Heart left ventricle (tissue), 16 donors: ENCODE results near the gene ZNF79. TPM values are rescaled to one million over a fixed set of nuclear protein-coding genes. Genes with fewer than 3 reads are reported as not detected.

Source experiments
- ATAC-seq, 4 donors: fragments of 200-7000 bp; cut with Tn5 transposase; one replicate each; pipeline ENCODE4 v1.9.1; 2020 to 2022; ENCODE audit warnings: moderate library complexity in 4 of 4, mild to moderate bottlenecking in 3 of 4, moderate number of reproducible peaks in 1 of 4
- DNase-seq, 5 donors: peaks; one replicate each; pipeline ENCODE4 v3.0.0-alpha.2; 2020
- H3K27ac ChIP-seq, 12 donors: fragments of 200-600 bp; sonication (generic) in 4 of 12; one replicate each; pipeline versions ENCODE4 v1.5.0 to v1.8.0; 2016 to 2022; ENCODE audit warnings: mild to moderate bottlenecking in 2 of 12
- H3K27me3 ChIP-seq, 9 donors: fragments of 200-600 bp; sonication (generic) in 2 of 9; one replicate each; pipeline versions ENCODE4 v1.5.1 to v1.8.0; 2016 to 2022; ENCODE audit warnings: mild to moderate bottlenecking in 3 of 9
- H3K36me3 ChIP-seq, 9 donors: fragments of 200-600 bp; sonication (generic) in 2 of 9; one replicate each; pipeline versions ENCODE4 v1.5.0 to v1.8.0; 2018 to 2022; ENCODE audit warnings: mild to moderate bottlenecking in 2 of 9
- H3K4me1 ChIP-seq, 12 donors: fragments of 200-600 bp; sonication (generic) in 4 of 12; one replicate each; pipeline versions ENCODE4 v1.5.0 to v1.8.0; 2016 to 2022; ENCODE audit warnings: mild to moderate bottlenecking in 3 of 12
- H3K4me3 ChIP-seq, 12 donors: fragments of 200-600 bp; sonication (generic) in 4 of 12; one replicate each; pipeline versions ENCODE4 v1.5.0 to v1.8.0; 2017 to 2022; ENCODE audit warnings: mild to moderate bottlenecking in 9 of 12, moderate library complexity in 4 of 12
- H3K9me3 ChIP-seq, 12 donors: fragments of 200-600 bp; sonication (generic) in 4 of 12; one replicate each; pipeline versions ENCODE4 v1.5.0 to v1.8.0; 2016 to 2022; ENCODE audit warnings: mild to moderate bottlenecking in 1 of 12
- POLR2A ChIP-seq, 2 donors: fragments of 450-650 bp; IDR thresholded peaks; one replicate each; pipeline ENCODE4 v1.6.1; 2017; ENCODE audit warnings: antibody characterized with exemption in 2 of 2, mild to moderate bottlenecking in 2 of 2, moderate library complexity in 2 of 2
- WGBS, 4 donors: extraction: QIAGEN DNeasy Blood & Tissue Kit in 2 of 4; methylation state at CpG; one replicate each; pipeline versions ENCODE4 v1.1.5 to v1.1.7; 2013 to 2018; 5-methylcytosine and 5-hydroxymethylcytosine counted together
- intact Hi-C, 10 donors: fragments of 100-400 bp; cut with DNase I; formaldehyde crosslinking; loops; one replicate each; pipeline versions ENCODE4 v1.11.1 to v1.14.2; 2022
- polyA plus RNA-seq, 2 donors: library from polyadenylated mRNA; stranded (reverse); fragments of 200-250 nt; gene quantifications; one replicate each; pipeline ENCODE4 v1.2.3, GENCODE V29; 2013
- total RNA-seq, 9 donors: library from RNA; depleted of rRNA in 2 of 9; stranded (reverse); fragments of >200 nt in 2 of 9; fragmentation: NEBNext Ultra II Directional in 3 of 9; extraction: Animal tissue kit (Norgen Biotek cat#: 25700) in 3 of 9; gene quantifications; one replicate each; pipeline versions ENCODE4 v1.1.0 to v1.2.4, GENCODE V29; 2016 to 2023
- TF ChIP-seq, protein P1 (sequence below), 12 donors: fragments of 200-600 bp; sonication (generic) in 4 of 12; IDR thresholded peaks; one replicate each; pipeline versions ENCODE4 v1.5.0 to v1.8.0; 2018 to 2022; ENCODE audit warnings: antibody characterized with exemption in 12 of 12, mild to moderate bottlenecking in 5 of 12
- donor health status: ischemic (EF 13 %, LVEDD 7.1; RV severe dilation, severe dysfunction).
- donor health status: healthy with polysubstance abuse.
- donor health status: DM: no; HTN: yes; CAD: no.
- donor health status: DM: no; HTN: no; CAD: no.
- donor health status: ischemic (EF 25% LVEDD 6.9; RV normal size, moderate dysfunction).
- donor health status: ischemic (EF 25% LVEDD 5.7; RV mildly dilated, moderate dysfunction).
- donor health status: healthy.
- donor health status: DM: yes; HTN: yes; CAD: no.
- donor health status: ischemic (EF 35%, LVEDD 5.7; RV mildly dilated, moderate dysfunction).
- donor health status: nonischemic (EF 11% LVEDD 7.7; RV severe dilation, severe dysfunction).
- donor health status: DM: yes; HTN: yes; CAD: no.
- donor health status: PGD.
- donor health status: ischemic (EF 29% LVEDD 5.4; RV normal size, mild dysfunction).
- donor health status: nonischemic (EF 23%, LVEDD 6.1; RV moderate dilation, normal function).

ZNF79 gene
- total and polyA plus RNA-seq, 11 donors = 3.1 to 7.4 (median 5.6) TPM

DNA sequence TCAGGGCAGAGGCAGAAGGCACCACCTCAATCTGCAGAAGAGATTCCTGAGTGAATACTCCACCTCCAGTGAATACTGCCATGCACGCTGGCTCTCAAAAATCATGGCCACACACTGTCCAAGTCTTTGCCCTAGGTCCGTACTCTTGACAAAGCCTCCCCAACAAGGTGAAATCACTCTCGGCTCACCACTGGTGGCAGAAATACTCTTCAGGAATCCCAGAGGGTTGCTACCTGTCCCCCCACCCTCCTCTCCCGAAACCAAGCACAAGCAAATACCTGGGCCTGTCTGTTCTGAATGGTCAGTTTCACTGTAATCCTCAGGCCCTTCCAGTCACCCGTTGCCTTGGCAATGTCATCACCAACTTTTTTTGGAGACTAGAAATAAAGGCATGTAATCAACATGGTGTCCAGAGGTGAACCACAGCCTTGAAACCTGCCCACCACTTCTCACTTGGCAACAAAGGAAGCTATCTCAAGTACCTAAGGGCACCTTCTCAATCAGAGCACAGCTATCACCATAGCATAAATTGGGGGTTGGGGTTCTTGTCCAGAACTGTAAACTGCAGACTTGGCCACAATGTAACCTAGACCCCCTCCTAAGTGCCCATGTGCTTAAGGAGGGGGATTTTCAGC, 25.3 kb downstream of the ZNF79 start:
- TF ChIP-seq, protein P1, sequence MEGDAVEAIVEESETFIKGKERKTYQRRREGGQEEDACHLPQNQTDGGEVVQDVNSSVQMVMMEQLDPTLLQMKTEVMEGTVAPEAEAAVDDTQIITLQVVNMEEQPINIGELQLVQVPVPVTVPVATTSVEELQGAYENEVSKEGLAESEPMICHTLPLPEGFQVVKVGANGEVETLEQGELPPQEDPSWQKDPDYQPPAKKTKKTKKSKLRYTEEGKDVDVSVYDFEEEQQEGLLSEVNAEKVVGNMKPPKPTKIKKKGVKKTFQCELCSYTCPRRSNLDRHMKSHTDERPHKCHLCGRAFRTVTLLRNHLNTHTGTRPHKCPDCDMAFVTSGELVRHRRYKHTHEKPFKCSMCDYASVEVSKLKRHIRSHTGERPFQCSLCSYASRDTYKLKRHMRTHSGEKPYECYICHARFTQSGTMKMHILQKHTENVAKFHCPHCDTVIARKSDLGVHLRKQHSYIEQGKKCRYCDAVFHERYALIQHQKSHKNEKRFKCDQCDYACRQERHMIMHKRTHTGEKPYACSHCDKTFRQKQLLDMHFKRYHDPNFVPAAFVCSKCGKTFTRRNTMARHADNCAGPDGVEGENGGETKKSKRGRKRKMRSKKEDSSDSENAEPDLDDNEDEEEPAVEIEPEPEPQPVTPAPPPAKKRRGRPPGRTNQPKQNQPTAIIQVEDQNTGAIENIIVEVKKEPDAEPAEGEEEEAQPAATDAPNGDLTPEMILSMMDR (IDR thresholded peaks at IDR 0.05) = no peak
- TF ChIP-seq POLR2A (IDR thresholded peaks at IDR 0.05) = no peak
- Histone ChIP-seq H3K36me3 (peaks cover 0 to 59% (median 55%) of the 10 kb centered on the region in 9 donors), H3K9me3 (peaks cover 0 to 3% (median 0%) of the 10 kb centered on the region in 12 donors), H3K4me3 (peak overlapping the region in 10 of 12 donors; percentile 64 to 93 (median 88)), H3K4me1 (peaks cover 7 to 44% (median 31%) of the 10 kb centered on the region in 12 donors), H3K27ac (peak overlapping the region in 10 of 12 donors; percentile 91 to 98 (median 95)), H3K27me3 (no peaks in the 10 kb centered on the region)
- intact Hi-C loops = no loop called here
- DNase-seq (no peak), ATAC-seq (no peak)
- 38 to 52% (median 49%) methylated on average over 5 of the region's 5 CpGs for WGBS, 4 donors

DNA sequence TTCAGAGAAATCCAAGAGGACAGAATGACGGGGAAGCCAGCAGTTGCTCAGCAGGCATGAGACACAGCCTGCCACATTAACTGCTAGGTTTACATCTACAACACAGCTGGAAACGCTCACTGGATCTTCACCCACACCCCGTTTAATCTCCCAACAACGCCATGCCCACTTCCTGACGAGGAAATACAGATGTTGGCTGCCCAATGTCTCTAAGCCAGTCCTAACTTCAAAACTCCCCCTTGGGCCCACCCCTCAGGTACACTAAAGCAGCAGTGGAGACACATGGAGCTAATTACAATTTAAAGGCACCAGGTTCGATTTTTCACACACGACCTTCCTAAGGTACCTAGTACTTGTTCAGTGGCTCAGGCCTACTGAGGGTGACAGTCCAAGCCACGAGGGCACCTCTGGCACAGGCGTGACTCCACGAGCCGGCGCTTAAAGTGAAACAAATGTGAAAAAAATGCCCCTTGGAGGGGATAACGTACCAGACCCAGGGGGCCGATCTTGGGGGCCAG, 26.1 kb downstream of the ZNF79 start:
- no peak for TF ChIP-seq POLR2A (IDR thresholded peaks at IDR 0.05)
- TF ChIP-seq, protein P1 (IDR thresholded peaks at IDR 0.05) = no peak
- Histone ChIP-seq H3K4me1 (peaks cover 7 to 52% (median 35%) of the 10 kb centered on the region in 12 donors), H3K4me3 (peak overlapping the region; percentile 64 to 93 (median 89)), H3K36me3 (peaks cover 0 to 57% (median 50%) of the 10 kb centered on the region in 9 donors), H3K27ac (peak overlapping the region; percentile 90 to 98 (median 95)), H3K9me3 (no peaks in the 10 kb centered on the region), H3K27me3 (no peaks in the 10 kb centered on the region)
- intact Hi-C loops = loop anchor here in 2 of 10 donors (2.0 to 10.0 kb wide), 2 partner anchors 54 to 226 kb away; partner anchors contain the start of gene SLC2A8 (in 1 of the 2)
- 3 to 5% (median 4%) methylated on average over 14 of the region's 14 CpGs for WGBS, 4 donors
- peak in 3 of 4 donors; percentile 0 to 4 (median 2) for ATAC-seq
- DNase-seq = no peak

DNA sequence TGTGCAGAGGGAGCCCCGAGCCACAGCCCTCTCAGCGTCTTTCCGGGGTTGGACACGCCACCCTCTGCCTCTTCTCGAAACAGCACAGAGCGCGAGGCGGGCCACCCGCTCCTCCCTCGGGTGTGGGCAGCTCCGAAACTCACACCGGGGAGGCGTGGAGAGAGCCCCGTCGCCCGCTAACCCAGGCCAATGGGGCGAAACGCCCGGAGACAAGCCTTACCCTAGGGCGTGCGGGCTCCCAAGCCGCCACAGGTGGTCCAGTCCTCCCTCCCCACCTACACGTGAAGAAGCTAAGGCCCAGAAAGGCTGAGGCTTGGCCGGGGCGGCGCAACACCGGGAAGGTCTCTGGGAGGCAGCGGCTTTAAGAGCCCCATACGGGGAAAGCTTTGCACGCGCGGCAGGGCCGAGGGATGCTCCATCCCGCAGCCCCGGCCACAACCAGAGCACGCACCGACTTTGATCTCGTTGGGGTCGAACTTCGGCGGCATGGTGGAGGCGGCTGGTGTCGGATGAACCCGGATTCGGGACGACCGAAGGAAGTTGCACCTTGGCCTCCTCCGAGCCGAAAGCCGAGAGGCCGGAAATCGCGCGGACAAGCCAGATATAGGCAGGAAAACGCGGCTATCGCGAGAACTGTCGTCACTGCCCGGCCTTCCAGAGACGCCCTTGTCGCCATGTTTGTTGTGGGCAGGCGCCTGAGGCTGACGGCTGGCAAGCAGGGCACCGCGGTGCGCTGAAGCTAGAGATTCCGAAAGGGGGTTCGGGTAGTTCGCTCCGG, 26.8 kb downstream of the ZNF79 start, which contains the start of the genes LRSAM1 and RPL12:
Gene LRSAM1, plus strand, starts transcription at position 681 of the 778 bp plus-strand sequence. CDS start 3,018 bp downstream, outside the sequence.
Gene RPL12, minus strand, starts transcription at position 577 of the 778 bp plus-strand sequence. Its CDS starts 89 bp downstream, at position 488.
- Histone ChIP-seq H3K9me3 (no peaks in the 10 kb centered on the region), H3K36me3 (peaks cover 0 to 56% (median 47%) of the 10 kb centered on the region in 9 donors)

More for the DNA sequence above, 26.8 kb downstream of the ZNF79 start, which contains the start of the genes LRSAM1 and RPL12:
- TF ChIP-seq, protein P1 (IDR thresholded peaks at IDR 0.05) = peak in 3 of 12 donors; percentile 11 to 27 (median 24)
- TF ChIP-seq POLR2A (IDR thresholded peaks at IDR 0.05) = peak; percentile 89 to 99
- H3K4me1 ChIP-seq = peaks cover 7 to 58% (median 36%) of the 10 kb centered on the region in 12 donors
- H3K27ac ChIP-seq = peak within 1 kb of the TSS; percentile 90 to 98 (median 95)
- peak; percentile 96 to 99 (median 97) for DNase-seq
- intact Hi-C loops = loop anchor here in 4 of 10 donors (1.0 to 10.0 kb wide), 3 partner anchors 27 to 226 kb away; partner anchors contain the start of genes ZNF79 (in 3 of the 4) and SLC2A8 (in 1 of the 4)
- 1 to 2% (median 1%) methylated on average over 23 to 71 of the region's 71 CpGs for WGBS, 4 donors
- ATAC-seq = peak; percentile 75 to 87 (median 78)
- peak within 1 kb of the TSS; percentile 64 to 93 (median 89) for H3K4me3 ChIP-seq
- H3K27me3 ChIP-seq = no peaks in the 10 kb centered on the region
